Progenitor cell of endocrine pancreas (in vitro differentiated cells): ENCODE data around the gene PAQR5. TPM values are rescaled to one million over a fixed set of nuclear protein-coding genes. Genes with fewer than 3 reads are reported as not detected.

Experiments
- DNase-seq: peaks from one replicate; pipeline ENCODE4 v3.0.0; 2021; ENCODE audit warnings: low spot score; ENCODE audit not compliant: unreplicated experiment
- H3K27ac Mint-ChIP-seq: 2 replicates; pipeline ENCODE4 v1.8.0; 2021; ENCODE audit warnings: mild to moderate bottlenecking, moderate library complexity, mixed read lengths
- H3K27me3 Mint-ChIP-seq: 2 replicates; pipeline ENCODE4 v1.8.0; 2021; ENCODE audit warnings: mixed read lengths
- H3K36me3 Mint-ChIP-seq: 2 replicates; pipeline ENCODE4 v1.8.0; 2022; ENCODE audit warnings: mixed read lengths; ENCODE audit not compliant: insufficient read depth
- H3K4me1 Mint-ChIP-seq: 2 replicates; pipeline ENCODE4 v1.8.0; 2021; ENCODE audit warnings: low read depth, mixed read lengths
- H3K4me3 Mint-ChIP-seq: 2 replicates; pipeline ENCODE4 v1.8.0; 2021; ENCODE audit warnings: low read depth, mild to moderate bottlenecking, moderate library complexity, mixed read lengths
- H3K9me3 Mint-ChIP-seq: 2 replicates; pipeline ENCODE4 v1.8.0; 2021; ENCODE audit warnings: low read depth, mixed read lengths
- total RNA-seq: library from RNA; stranded (reverse); gene quantifications from 2 replicates; pipeline ENCODE4 v1.2.1, GENCODE V29; 2021
- TF ChIP-seq, protein P1 (sequence below): fragments of 200-600 bp; sonication (generic); IDR thresholded peaks from one replicate; pipeline ENCODE4 v1.5.0; 2021; ENCODE audit warnings: antibody characterized with exemption, mild to moderate bottlenecking; ENCODE audit not compliant: unreplicated experiment

Gene PAQR5
- total RNA-seq, 1 donor from 2014 or later: 14.6 TPM

- Mint-ChIP-seq H3K27ac (no peak overlapping the region), H3K27me3 (peaks cover 9% of the 10 kb centered on the region)
- TF ChIP-seq, protein P1, sequence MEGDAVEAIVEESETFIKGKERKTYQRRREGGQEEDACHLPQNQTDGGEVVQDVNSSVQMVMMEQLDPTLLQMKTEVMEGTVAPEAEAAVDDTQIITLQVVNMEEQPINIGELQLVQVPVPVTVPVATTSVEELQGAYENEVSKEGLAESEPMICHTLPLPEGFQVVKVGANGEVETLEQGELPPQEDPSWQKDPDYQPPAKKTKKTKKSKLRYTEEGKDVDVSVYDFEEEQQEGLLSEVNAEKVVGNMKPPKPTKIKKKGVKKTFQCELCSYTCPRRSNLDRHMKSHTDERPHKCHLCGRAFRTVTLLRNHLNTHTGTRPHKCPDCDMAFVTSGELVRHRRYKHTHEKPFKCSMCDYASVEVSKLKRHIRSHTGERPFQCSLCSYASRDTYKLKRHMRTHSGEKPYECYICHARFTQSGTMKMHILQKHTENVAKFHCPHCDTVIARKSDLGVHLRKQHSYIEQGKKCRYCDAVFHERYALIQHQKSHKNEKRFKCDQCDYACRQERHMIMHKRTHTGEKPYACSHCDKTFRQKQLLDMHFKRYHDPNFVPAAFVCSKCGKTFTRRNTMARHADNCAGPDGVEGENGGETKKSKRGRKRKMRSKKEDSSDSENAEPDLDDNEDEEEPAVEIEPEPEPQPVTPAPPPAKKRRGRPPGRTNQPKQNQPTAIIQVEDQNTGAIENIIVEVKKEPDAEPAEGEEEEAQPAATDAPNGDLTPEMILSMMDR: no peak
Measured at GRCh38 chr15:69421498-69421897, 122.8 kb downstream of the PAQR5 start.

GRCh38 chr15:69422336-69422895, 123.7 kb downstream of the PAQR5 start:
- Mint-ChIP-seq H3K36me3 (peaks cover 29% of the 10 kb centered on the region), H3K4me3 (no peak overlapping the region), H3K9me3 (no peaks in the 10 kb centered on the region), H3K27me3 (peaks cover 9% of the 10 kb centered on the region), H3K4me1 (no peaks in the 10 kb centered on the region), H3K27ac (no peak overlapping the region)
- TF ChIP-seq, protein P1: no peak
- DNase-seq: no peak

More at GRCh38 chr15:69421498-69421897, 122.8 kb downstream of the PAQR5 start:
- Mint-ChIP-seq H3K9me3 (no peaks in the 10 kb centered on the region), H3K4me1 (no peaks in the 10 kb centered on the region), H3K4me3 (no peak overlapping the region), H3K36me3 (peaks cover 28% of the 10 kb centered on the region)
- DNase-seq: no peak

DNA sequence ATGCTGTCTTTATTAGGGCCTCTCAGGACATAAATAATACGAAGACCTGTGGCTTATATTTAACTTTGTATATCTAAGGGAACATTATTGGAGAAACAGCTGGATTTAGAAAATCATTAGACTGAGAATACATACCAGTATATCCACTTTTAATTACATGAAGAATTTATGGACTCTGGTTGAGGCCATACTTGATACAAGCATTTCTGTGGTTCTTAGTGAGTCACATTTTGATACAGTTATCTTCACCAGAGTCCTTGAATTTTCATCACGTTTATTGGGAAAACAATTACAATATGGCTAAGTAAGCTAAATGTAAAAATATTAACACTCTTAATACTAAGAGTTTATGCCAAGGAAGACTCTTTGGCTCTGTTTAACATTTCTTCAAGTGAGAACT, 125.3 kb downstream of the PAQR5 start:
- no peak overlapping the region for H3K4me3 Mint-ChIP-seq
- no peak for DNase-seq
- peaks cover 27% of the 10 kb centered on the region for H3K36me3 Mint-ChIP-seq
- H3K27ac Mint-ChIP-seq: no peak overlapping the region
- no peaks in the 10 kb centered on the region for H3K9me3 Mint-ChIP-seq
- no peaks in the 10 kb centered on the region for H3K4me1 Mint-ChIP-seq
- TF ChIP-seq, protein P1: no peak
- peaks cover 6% of the 10 kb centered on the region for H3K27me3 Mint-ChIP-seq

DNA sequence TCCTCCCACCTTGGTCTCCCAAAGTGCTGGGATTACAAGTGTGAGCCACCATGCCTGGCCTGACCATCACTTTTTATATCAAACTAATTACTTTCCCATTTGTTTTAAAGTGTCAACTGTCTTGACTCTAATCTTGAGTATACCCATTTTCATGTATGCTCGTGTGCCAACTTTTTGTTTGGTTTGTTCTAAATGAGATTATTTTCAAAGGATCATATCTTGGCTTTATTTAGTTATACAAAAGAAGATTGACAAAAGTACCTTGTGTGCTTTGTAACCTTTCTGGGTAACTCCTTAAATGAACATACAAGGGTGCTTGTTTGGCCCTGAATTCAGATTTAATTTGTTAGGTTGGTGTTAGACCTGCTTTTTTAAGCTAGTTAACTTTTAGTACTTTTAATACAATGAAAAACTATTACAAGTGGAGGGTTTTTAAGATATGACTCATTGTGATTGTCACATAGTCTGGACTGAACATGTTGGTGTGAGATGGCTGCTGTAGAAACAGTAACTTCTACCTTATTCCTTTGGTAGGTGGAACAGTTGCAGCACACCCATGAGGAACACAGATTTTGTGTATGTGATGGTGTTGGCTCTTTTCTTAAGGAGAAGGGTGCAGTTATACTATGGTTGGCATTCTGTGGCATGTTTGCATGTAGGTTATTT, 126.2 kb downstream of the PAQR5 start:
- no peak overlapping the region for H3K27ac Mint-ChIP-seq
- DNase-seq: no peak
- TF ChIP-seq, protein P1: no peak
- H3K4me1 Mint-ChIP-seq: no peaks in the 10 kb centered on the region
- peaks cover 3% of the 10 kb centered on the region for H3K27me3 Mint-ChIP-seq
- peaks cover 24% of the 10 kb centered on the region for H3K36me3 Mint-ChIP-seq
- no peak overlapping the region for H3K4me3 Mint-ChIP-seq
- H3K9me3 Mint-ChIP-seq: no peaks in the 10 kb centered on the region

- H3K9me3 Mint-ChIP-seq: no peaks in the 10 kb centered on the region
- no peak overlapping the region for H3K27ac Mint-ChIP-seq
- H3K4me1 Mint-ChIP-seq: peaks cover 6% of the 10 kb centered on the region
- H3K36me3 Mint-ChIP-seq: peaks cover 35% of the 10 kb centered on the region
- DNase-seq: no peak
- no peak overlapping the region for H3K4me3 Mint-ChIP-seq
- TF ChIP-seq, protein P1: no peak
- H3K27me3 Mint-ChIP-seq: peaks cover 3% of the 10 kb centered on the region
Measured at GRCh38 chr15:69433831-69434230, 135.1 kb downstream of the PAQR5 start.
